Nephron progenitor cell (in vitro differentiated cells): Measurements from ENCODE around the gene MRPS35.

Experiments
- DNase-seq: peaks from one replicate; pipeline ENCODE4 v3.0.0; 2021
- H3K27ac Mint-ChIP-seq: 2 replicates; pipeline ENCODE4 v1.8.0; 2021; ENCODE audit warnings: mild to moderate bottlenecking, moderate library complexity, mixed read lengths
- H3K27me3 Mint-ChIP-seq: 2 replicates; pipeline ENCODE4 v1.8.0; 2021; ENCODE audit warnings: mild to moderate bottlenecking, low read depth, mixed read lengths; ENCODE audit not compliant: poor library complexity
- H3K36me3 Mint-ChIP-seq: 2 replicates; pipeline ENCODE4 v1.8.0; 2021; ENCODE audit warnings: low read depth, mixed read lengths
- H3K4me1 Mint-ChIP-seq: 2 replicates; pipeline ENCODE4 v1.8.0; 2021; ENCODE audit warnings: mixed read lengths
- H3K4me3 Mint-ChIP-seq: 2 replicates; pipeline ENCODE4 v1.8.0; 2021; ENCODE audit warnings: mild to moderate bottlenecking, moderate library complexity, mixed read lengths
- H3K9me3 Mint-ChIP-seq: 2 replicates; pipeline ENCODE4 v1.8.0; 2021; ENCODE audit warnings: mild to moderate bottlenecking, moderate library complexity, mixed read lengths
- CTCF ChIP-seq: fragments of 200-600 bp; sonication (generic); IDR thresholded peaks from 2 replicates; pipeline ENCODE4 v1.5.0; 2021; ENCODE audit warnings: antibody characterized with exemption

MRPS35 gene

GRCh38 chr12:27688671-27689070 lies 22.0 kb upstream of the MRPS35 start:
- no peak for DNase-seq
- Mint-ChIP-seq H3K4me1 (no peaks in the 10 kb centered on the region), H3K27ac (no peak overlapping the region), H3K9me3 (no peaks in the 10 kb centered on the region), H3K4me3 (no peak overlapping the region), H3K36me3 (peaks cover 47% of the 10 kb centered on the region), H3K27me3 (peaks cover 2% of the 10 kb centered on the region)
- no peak for TF ChIP-seq CTCF

- no peak for DNase-seq
- Mint-ChIP-seq H3K4me1 (no peaks in the 10 kb centered on the region), H3K27ac (no peak overlapping the region), H3K4me3 (no peak overlapping the region), H3K27me3 (peaks cover 2% of the 10 kb centered on the region), H3K9me3 (no peaks in the 10 kb centered on the region), H3K36me3 (peaks cover 52% of the 10 kb centered on the region)
- TF ChIP-seq CTCF: no peak
These were observed 21.0 kb upstream of the MRPS35 start for GRCh38 chr12:27689558-27690180.

DNA sequence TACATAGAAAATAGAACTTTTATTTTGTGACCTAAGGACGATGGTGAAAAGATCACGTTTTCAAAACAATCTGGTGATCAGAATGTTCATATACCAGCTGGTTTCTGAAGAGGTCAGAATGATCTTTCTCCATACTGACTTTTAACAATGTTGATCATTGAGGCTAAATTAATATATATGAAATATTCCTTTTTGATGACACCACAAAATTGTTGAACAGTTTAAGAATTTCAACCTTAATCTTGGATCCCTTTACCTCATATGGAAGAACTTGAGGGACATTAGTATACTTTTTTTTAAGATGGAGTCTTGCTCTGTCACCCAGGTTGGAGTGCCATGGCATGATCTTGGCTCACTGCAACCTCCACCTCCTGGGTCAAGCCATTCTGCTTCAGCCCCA lies 17.2 kb upstream of the MRPS35 start:
- no peak for TF ChIP-seq CTCF
- Mint-ChIP-seq H3K27me3 (peaks cover 2% of the 10 kb centered on the region), H3K4me3 (no peak overlapping the region), H3K27ac (no peak overlapping the region), H3K9me3 (no peaks in the 10 kb centered on the region), H3K36me3 (peaks cover 47% of the 10 kb centered on the region), H3K4me1 (no peaks in the 10 kb centered on the region)
- DNase-seq: no peak

DNA sequence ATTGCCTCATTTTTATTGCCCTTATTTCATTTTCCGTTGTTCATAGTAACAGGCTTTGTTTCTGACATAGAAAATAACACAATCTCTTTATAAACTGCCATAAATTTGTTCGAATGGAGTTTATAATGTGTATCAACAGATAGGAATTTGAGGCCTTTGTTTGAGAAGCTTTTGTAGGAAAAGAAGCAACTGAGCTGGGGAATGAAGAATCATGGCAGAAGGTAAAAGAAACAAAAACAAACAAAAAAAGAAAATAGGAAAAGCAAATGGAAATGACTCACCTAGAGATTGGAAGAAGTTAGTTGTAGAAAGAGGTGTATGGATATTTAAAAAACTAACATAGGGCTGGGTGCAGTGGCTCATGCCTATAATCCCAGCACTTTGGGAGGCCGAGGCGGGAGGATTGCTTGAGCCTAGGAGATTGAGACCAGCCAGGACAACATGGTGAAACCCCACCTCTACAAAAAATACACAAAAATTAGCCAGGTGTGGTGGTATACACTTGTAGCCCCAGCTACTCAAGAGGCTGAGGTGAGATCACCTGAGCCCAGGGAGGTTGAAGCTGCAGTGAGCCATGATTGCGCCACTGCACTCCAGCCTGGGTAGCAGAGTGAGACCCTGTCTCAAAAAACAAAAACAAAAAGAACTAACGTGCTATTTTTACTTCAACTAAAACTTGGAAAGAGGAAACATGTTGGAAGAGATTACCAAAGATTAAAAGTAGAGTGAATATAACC lies 14.9 kb upstream of the MRPS35 start:
- H3K27me3 Mint-ChIP-seq: no peaks in the 10 kb centered on the region
- no peak overlapping the region for H3K4me3 Mint-ChIP-seq
- no peaks in the 10 kb centered on the region for H3K9me3 Mint-ChIP-seq
- H3K27ac Mint-ChIP-seq: peak overlapping the region; percentile 28
- no peak for DNase-seq
- peaks cover 31% of the 10 kb centered on the region for H3K36me3 Mint-ChIP-seq
- H3K4me1 Mint-ChIP-seq: no peaks in the 10 kb centered on the region
- no peak for TF ChIP-seq CTCF

- Mint-ChIP-seq H3K27me3 (no peaks in the 10 kb centered on the region), H3K36me3 (peaks cover 31% of the 10 kb centered on the region), H3K4me1 (no peaks in the 10 kb centered on the region), H3K9me3 (no peaks in the 10 kb centered on the region), H3K4me3 (no peak within 1 kb of the TSS), H3K27ac (peak within 1 kb of the TSS; percentile 66)
- no peak for TF ChIP-seq CTCF
- no peak for DNase-seq
These were observed 14.4 kb upstream of the MRPS35 start, which contains the start of gene REP15 for GRCh38 chr12:27696293-27696652. REP15 (plus strand) TSS chr12:27696447; CDS start chr12:27696563, 116 bp downstream.
